D721Med (cell line): Measurements from ENCODE around the gene LCTL.

ENCODE experiments used
- DNase-seq: peaks from one replicate; pipeline ENCODE4 v3.0.0; 2011; ENCODE audit warnings: low spot score; ENCODE audit not compliant: insufficient read length
- FAIRE-seq: peaks from 2 replicates; lab custom pipeline; 2011; peaks lifted over from hg19 to GRCh38; lab: Jason Lieb, UNC
- CTCF ChIP-seq: IDR thresholded peaks from 2 replicates; pipeline ENCODE4 v1.5.1; 2012; ENCODE audit warnings: mild to moderate bottlenecking, control low read depth; ENCODE audit not compliant: insufficient read depth; ENCODE audit errors: missing control alignments

The LCTL gene

GRCh38 chr15:66608881-66609280, 43.1 kb upstream of the LCTL start:
- FAIRE-seq: no peak
- DNase-seq: no peak

DNA sequence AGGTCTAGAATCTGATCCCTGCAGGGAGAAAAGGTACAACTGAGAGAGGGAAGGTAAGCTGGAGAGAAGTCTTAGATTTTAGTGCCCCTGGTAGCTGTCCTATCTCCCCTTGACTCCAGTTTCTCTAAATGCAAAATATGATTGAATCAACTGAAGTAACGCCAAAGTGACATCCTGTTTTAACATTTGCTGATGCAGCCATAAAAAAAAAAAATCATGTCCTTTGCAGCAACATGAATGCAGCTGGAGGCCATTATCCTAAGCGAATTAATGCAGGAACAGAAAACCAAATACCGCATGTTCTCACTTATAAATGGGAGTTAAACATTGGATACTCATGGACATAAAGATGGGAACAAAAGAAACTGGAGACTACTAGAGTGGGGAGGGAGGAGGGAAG, 42.4 kb upstream of the LCTL start:
- DNase-seq (no peak), FAIRE-seq (no peak)
- TF ChIP-seq CTCF: no peak

More at GRCh38 chr15:66608881-66609280, 43.1 kb upstream of the LCTL start:
- no peak for TF ChIP-seq CTCF

DNA sequence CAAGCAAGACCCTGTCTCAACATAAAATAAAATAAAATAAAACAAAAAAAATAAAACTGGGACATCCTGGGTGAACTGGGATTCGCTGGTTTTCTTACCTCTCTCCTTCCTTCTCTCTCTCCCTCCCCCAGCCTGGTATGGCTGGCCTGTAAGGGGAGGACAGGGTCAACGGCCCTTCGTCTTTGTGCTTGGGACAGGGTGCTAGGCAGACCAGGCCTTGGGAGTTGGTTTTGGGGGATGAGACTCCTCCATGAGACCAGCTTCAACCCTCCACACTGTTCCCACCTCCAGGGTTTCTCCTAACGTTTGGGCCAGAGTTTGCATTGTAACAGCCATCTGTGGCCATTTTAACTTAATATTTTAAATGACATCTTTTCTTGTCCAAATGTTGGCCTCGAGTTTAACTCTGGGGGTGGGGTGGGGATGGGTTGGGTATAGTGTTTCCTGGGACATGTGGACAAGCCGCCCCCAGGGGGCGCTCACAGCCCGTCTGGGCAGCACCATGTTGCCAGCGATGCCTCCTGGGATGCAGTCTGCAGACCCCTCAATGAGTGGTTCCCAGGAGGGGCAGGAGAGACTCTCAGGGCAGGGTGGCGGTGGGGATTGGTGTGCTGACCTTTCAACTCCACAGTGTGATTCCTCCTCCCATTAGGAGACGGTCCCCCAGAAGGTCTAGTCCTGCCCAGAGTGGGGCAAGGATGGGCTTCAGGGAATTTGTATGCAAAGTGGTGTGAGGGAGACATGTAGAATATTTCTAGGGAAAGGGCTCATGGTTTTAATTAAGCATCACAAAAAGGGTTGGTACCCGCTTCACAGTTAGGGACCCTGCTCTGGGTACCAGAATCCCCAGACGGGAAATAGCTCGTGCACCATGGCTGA, 37.7 kb upstream of the LCTL start:
- FAIRE-seq (no peak), DNase-seq (peak; percentile 74)
- TF ChIP-seq CTCF: peak; percentile 72

- TF ChIP-seq CTCF: no peak
- FAIRE-seq (no peak), DNase-seq (no peak)
Observed at GRCh38 chr15:66601521-66601920, 35.7 kb upstream of the LCTL start.

- TF ChIP-seq CTCF: no peak
- no peak for DNase-seq
- FAIRE-seq: no peak
Observed at GRCh38 chr15:66600240-66600627, 34.4 kb upstream of the LCTL start.

GRCh38 chr15:66599536-66600239, 33.9 kb upstream of the LCTL start:
- DNase-seq (no peak), FAIRE-seq (no peak)
- TF ChIP-seq CTCF: no peak
